Measurements from ENCODE around the gene ULK3. TPM values are rescaled to one million over a fixed set of nuclear protein-coding genes. Genes with fewer than 3 reads are reported as not detected.

ULK3 gene
- total and polyA plus RNA-seq, 2 of the 4 experiments (the other 2 are of a cell fraction) = 11.8 to 22.7 TPM

GRCh38 chr15:74788683-74789151, 54.2 kb downstream of the ULK3 start:
- TF ChIP-seq CHD1 (IDR thresholded peaks at IDR 0.05; ENCODE audit: low read depth, low read length) = no peak
- no peak for TF ChIP-seq CEBPB (IDR thresholded peaks at IDR 0.05; ENCODE audit: low read depth, low read length)
- no peak for TF ChIP-seq RFX5 (IDR thresholded peaks at IDR 0.05; ENCODE audit: low read depth, low read length)
- DNase-seq (no peak), ATAC-seq (ENCODE audit: low read depth) (no peak)
- BruUV-seq (replicated peaks) = no TSS peak
- CTCF ChIA-PET = interaction anchor here (0.7 to 1.3 kb wide), 2 partner anchors 113 to 289 kb away, joined by 3 read pairs; no protein-coding TSS in a partner anchor
- H2BK5ac ChIP-seq (ENCODE audit: low read depth, low read length, poor library complexity, severe bottlenecking) = no peak overlapping the region
- peaks cover 45% of the 10 kb centered on the region for H3K9me1 ChIP-seq (ENCODE audit: insufficient read depth, low read length)
- peaks cover 91% of the 10 kb centered on the region for H4K20me1 ChIP-seq (ENCODE audit: insufficient read depth, low read length)
- no peak overlapping the region for H4K5ac ChIP-seq (ENCODE audit: low read depth, low read length)
- no peak overlapping the region for H2AK9ac ChIP-seq (replicated peaks; ENCODE audit: low read depth, low read length, poor library complexity)
- peaks cover 19 to 92% of the 10 kb centered on the region in 2 experiments for H3K79me1 ChIP-seq (ENCODE audit: low read depth in 1 of 2, low read length in 2 of 2)
- peaks cover 26% of the 10 kb centered on the region for H3K4me1 ChIP-seq (ENCODE audit: control insufficient read depth, insufficient read depth, low read length)
- no peak overlapping the region for H2BK20ac ChIP-seq (ENCODE audit: low read depth, low read length)
- dilution Hi-C loops (cut with HindIII; ENCODE audit: low sequenced_read_pairs, unreplicated experiment) (no loop called here), in situ Hi-C loops (cut with MboI; ENCODE audit: low sequenced_read_pairs) (no loop called here), intact Hi-C loops (cut with micrococcal nuclease) (no loop called here)
- no peak overlapping the region for H3K14ac ChIP-seq (replicated peaks; ENCODE audit: low read depth, low read length)
- H2AFZ ChIP-seq (replicated peaks; ENCODE audit: low read length, poor library complexity) = no peak overlapping the region
- no peak overlapping the region for H3K4me2 ChIP-seq (ENCODE audit: low read depth, low read length)
- no CpG with 5 or more reads among the region's 9 CpGs for WGBS, 2 experiments (ENCODE audit: extremely low coverage in 2 of 2, insufficient read length in 1 of 2)
- H3K27me3 ChIP-seq (ENCODE audit: control insufficient read depth, insufficient read depth, low read length) = no peaks in the 10 kb centered on the region
- no peak overlapping the region for H3K18ac ChIP-seq (ENCODE audit: low read depth, low read length)
- H3K23ac ChIP-seq (ENCODE audit: low read depth, low read length) = peak overlapping the region; percentile 46; the same call in 1 of the 2 replicates
- H3K27ac ChIP-seq (ENCODE audit: insufficient read depth, low read length) = no peak overlapping the region
- H3K9ac ChIP-seq (ENCODE audit: low read depth, low read length) = no peak overlapping the region
- POLR2A ChIA-PET (ENCODE audit: unreplicated experiment) = no interaction called here
- no peak overlapping the region for H4K8ac ChIP-seq (ENCODE audit: low read depth in 2 of 2, low read length in 2 of 2)
- no peak overlapping the region for H4K91ac ChIP-seq (ENCODE audit: insufficient read depth, low read depth, low read length)
- no peaks in the 10 kb centered on the region for H3K9me3 ChIP-seq (ENCODE audit: control insufficient read depth, insufficient read depth, low read length)
- no peak overlapping the region for H3K56ac ChIP-seq (ENCODE audit: extremely low read depth, insufficient read depth, low read length)
- H2BK120ac ChIP-seq (ENCODE audit: low read depth, low read length) = no peak overlapping the region
- no peak overlapping the region for H3K4me3 ChIP-seq (ENCODE audit: insufficient read depth, low read depth, low read length)
- H3K4ac ChIP-seq (ENCODE audit: low read depth, low read length) = no peak overlapping the region
- peaks cover 2% of the 10 kb centered on the region; the same call in 1 of the 2 replicates for H3K36me3 ChIP-seq (ENCODE audit: control insufficient read depth, insufficient read depth, low read length)
- no peak overlapping the region for H2AK5ac ChIP-seq (ENCODE audit: low read depth, low read length)
- no peak overlapping the region for H2BK15ac ChIP-seq (ENCODE audit: low read depth, low read length)

Measured in IMR-90 (cell line).